ENCODE measurements around the gene BAD. TPM values are rescaled to one million over a fixed set of nuclear protein-coding genes. Genes with fewer than 3 reads are reported as not detected.

Gene BAD
- total and polyA plus RNA-seq, 2 of the 13 experiments (the other 11 are each of a cell fraction or from before 2014, with no cell fraction given), result 17.9 to 28.5 TPM

DNA sequence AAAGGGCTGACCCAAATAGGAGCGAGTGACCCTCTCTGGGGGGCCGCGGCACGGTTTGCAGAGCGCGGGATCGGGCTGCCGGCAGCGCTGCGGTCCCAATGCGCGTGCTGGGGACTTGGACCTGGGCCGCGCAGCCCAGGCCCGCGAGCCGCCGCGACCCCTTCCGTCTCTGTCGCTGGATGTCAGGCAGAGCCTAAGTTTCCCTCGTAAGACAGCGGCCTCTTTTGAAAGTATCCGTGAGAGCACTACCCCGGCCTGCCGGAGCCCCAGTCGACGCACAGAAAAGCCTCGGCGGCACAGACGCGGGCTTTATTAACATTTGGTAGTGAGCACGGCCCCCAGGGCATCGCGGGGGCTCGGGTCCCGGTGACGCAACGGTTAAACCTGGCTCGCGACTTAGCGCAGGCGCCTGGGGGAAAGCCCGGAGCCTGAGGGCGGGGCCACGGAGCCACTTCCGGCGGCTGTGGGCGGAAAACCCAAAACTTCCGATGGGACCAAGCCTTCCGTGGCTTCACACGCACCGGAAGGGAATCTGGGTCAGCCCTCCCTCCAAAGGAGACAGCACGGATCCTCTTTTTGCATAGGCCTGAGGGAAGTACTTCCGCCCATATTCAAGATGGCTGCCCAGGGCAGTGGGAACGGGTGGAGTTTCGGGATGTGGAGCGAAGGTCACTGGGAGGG, 14.8 kb downstream of the BAD start (continued):
- TF ChIP-seq, protein P1, sequence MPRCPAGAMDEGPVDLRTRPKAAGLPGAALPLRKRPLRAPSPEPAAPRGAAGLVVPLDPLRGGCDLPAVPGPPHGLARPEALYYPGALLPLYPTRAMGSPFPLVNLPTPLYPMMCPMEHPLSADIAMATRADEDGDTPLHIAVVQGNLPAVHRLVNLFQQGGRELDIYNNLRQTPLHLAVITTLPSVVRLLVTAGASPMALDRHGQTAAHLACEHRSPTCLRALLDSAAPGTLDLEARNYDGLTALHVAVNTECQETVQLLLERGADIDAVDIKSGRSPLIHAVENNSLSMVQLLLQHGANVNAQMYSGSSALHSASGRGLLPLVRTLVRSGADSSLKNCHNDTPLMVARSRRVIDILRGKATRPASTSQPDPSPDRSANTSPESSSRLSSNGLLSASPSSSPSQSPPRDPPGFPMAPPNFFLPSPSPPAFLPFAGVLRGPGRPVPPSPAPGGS (CRISPR knock-in tag; IDR thresholded peaks at IDR 0.05), result 0 out of 2 replicates have a peak, but pooled peaks have one; percentile 1
- TF ChIP-seq ZNF10 (CRISPR knock-in tag; IDR thresholded peaks at IDR 0.05; ENCODE audit: borderline replicate concordance, low read depth) (no peak), ZNF207 (IDR thresholded peaks at IDR 0.05; ENCODE audit: borderline replicate concordance) (no peak), ZNF205 (CRISPR knock-in tag; IDR thresholded peaks at IDR 0.05) (peak; percentile 83), ZNF383 (CRISPR knock-in tag; IDR thresholded peaks at IDR 0.05; ENCODE audit: borderline replicate concordance) (no peak), RBFOX2 (IDR thresholded peaks at IDR 0.05; ENCODE audit: low read depth, low read length) (peak; percentile 83), TEAD2 (CRISPR knock-in tag; IDR thresholded peaks at IDR 0.05) (no peak), SMAD1 (CRISPR knock-in tag; IDR thresholded peaks at IDR 0.05; ENCODE audit: borderline replicate concordance, low read depth) (no peak), ZNF660 (CRISPR knock-in tag; IDR thresholded peaks at IDR 0.05; ENCODE audit: borderline replicate concordance, low read depth) (no peak), KLF6 (CRISPR knock-in tag; IDR thresholded peaks at IDR 0.05) (peak; percentile 79), RFX3 (CRISPR knock-in tag; IDR thresholded peaks at IDR 0.05) (0 out of 2 replicates have a peak, but pooled peaks have one; percentile 13), REPIN1 (CRISPR knock-in tag; IDR thresholded peaks at IDR 0.05; ENCODE audit: borderline replicate concordance, low read depth) (peak; percentile 31; the same call in 1 of the 2 replicates), CBX5 (CRISPR knock-in tag; IDR thresholded peaks at IDR 0.05; ENCODE audit: borderline replicate concordance) (peak; percentile 34; the same call in 1 of the 2 replicates), SPEN (CRISPR knock-in tag; IDR thresholded peaks at IDR 0.05; ENCODE audit: low read depth) (no peak; the same call in none of the 2 replicates), RORA (CRISPR knock-in tag; IDR thresholded peaks at IDR 0.05) (no peak), PCBP2 (optimal IDR thresholded peaks at IDR 0.05; ENCODE audit: low read depth, low read length, poor library complexity, severe bottlenecking) (no peak), FOXP1 (IDR thresholded peaks at IDR 0.05) (no peak), FOXP1 (CRISPR knock-in tag; IDR thresholded peaks at IDR 0.05) (peak; percentile 26; the same call in 1 of the 2 replicates), CBFB (CRISPR knock-in tag; IDR thresholded peaks at IDR 0.05) (0 out of 2 replicates have a peak, but pooled peaks have one; percentile 10), ZNF33B (CRISPR knock-in tag; IDR thresholded peaks at IDR 0.05) (no peak), MZF1 (CRISPR knock-in tag; IDR thresholded peaks at IDR 0.05; ENCODE audit: borderline replicate concordance) (no peak)
- TF ChIP-seq, protein P2, sequence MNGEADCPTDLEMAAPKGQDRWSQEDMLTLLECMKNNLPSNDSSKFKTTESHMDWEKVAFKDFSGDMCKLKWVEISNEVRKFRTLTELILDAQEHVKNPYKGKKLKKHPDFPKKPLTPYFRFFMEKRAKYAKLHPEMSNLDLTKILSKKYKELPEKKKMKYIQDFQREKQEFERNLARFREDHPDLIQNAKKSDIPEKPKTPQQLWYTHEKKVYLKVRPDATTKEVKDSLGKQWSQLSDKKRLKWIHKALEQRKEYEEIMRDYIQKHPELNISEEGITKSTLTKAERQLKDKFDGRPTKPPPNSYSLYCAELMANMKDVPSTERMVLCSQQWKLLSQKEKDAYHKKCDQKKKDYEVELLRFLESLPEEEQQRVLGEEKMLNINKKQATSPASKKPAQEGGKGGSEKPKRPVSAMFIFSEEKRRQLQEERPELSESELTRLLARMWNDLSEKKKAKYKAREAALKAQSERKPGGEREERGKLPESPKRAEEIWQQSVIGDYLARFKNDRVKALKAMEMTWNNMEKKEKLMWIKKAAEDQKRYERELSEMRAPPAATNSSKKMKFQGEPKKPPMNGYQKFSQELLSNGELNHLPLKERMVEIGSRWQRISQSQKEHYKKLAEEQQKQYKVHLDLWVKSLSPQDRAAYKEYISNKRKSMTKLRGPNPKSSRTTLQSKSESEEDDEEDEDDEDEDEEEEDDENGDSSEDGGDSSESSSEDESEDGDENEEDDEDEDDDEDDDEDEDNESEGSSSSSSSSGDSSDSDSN (CRISPR knock-in tag; IDR thresholded peaks at IDR 0.05), result peak; percentile 69
- TF ChIP-seq, protein P3, sequence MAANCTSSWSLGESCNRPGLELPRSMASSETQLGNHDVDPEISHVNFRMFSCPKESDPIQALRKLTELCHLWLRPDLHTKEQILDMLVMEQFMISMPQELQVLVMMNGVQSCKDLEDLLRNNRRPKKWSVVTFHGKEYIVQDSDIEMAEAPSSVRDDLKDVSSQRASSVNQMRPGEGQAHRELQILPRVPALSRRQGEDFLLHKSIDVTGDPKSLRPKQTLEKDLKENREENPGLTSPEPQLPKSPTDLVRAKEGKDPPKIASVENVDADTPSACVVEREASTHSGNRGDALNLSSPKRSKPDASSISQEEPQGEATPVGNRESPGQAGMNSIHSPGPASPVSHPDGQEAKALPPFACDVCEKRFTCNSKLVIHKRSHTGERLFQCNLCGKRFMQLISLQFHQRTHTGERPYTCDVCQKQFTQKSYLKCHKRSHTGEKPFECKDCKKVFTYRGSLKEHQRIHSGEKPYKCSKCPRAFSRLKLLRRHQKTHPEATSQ (CRISPR knock-in tag; IDR thresholded peaks at IDR 0.05; ENCODE audit: borderline replicate concordance), result no peak
- TF ChIP-seq, protein P4, sequence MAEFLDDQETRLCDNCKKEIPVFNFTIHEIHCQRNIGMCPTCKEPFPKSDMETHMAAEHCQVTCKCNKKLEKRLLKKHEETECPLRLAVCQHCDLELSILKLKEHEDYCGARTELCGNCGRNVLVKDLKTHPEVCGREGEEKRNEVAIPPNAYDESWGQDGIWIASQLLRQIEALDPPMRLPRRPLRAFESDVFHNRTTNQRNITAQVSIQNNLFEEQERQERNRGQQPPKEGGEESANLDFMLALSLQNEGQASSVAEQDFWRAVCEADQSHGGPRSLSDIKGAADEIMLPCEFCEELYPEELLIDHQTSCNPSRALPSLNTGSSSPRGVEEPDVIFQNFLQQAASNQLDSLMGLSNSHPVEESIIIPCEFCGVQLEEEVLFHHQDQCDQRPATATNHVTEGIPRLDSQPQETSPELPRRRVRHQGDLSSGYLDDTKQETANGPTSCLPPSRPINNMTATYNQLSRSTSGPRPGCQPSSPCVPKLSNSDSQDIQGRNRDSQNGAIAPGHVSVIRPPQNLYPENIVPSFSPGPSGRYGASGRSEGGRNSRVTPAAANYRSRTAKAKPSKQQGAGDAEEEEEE (CRISPR knock-in tag; IDR thresholded peaks at IDR 0.05; ENCODE audit: borderline replicate concordance), result no peak; the same call in 1 of the 2 replicates
